ENCODE results near the gene HLA-G.

Gene HLA-G

GRCh38 chr6:29800254-29800653 lies 27.4 kb upstream of the HLA-G start:
- DNase-seq (ENCODE audit: low read depth, low spot score): no peak
- ChIA-PET POLR2A (no interaction called here), CTCF (interaction anchor here (1.4 kb wide), 1 partner anchor 147 kb away, joined by 4 read pairs; no protein-coding TSS in a partner anchor)
- no peak for TF ChIP-seq CTCF (IDR thresholded peaks at IDR 0.05; ENCODE audit: insufficient read depth, low read length, missing control alignments)
- H3K4me3 ChIP-seq (ENCODE audit: low read depth, low read length): no peak overlapping the region

GRCh38 chr6:29806387-29806786 lies 21.2 kb upstream of the HLA-G start:
- ChIA-PET CTCF (no interaction called here), POLR2A (no interaction called here)
- no peak overlapping the region for H3K4me3 ChIP-seq (ENCODE audit: low read depth, low read length)
- DNase-seq (ENCODE audit: low read depth, low spot score): no peak
- no peak for TF ChIP-seq CTCF (IDR thresholded peaks at IDR 0.05; ENCODE audit: insufficient read depth, low read length, missing control alignments)

GRCh38 chr6:29809249-29809648 lies 18.4 kb upstream of the HLA-G start:
- ChIA-PET CTCF (interaction anchor here (0.8 to 2.8 kb wide), 4 partner anchors 25 to 159 kb away, joined by 3 to 11 read pairs (median 5); no protein-coding TSS in a partner anchor), POLR2A (no interaction called here)
- no peak for DNase-seq (ENCODE audit: low read depth, low spot score)
- TF ChIP-seq CTCF (IDR thresholded peaks at IDR 0.05; ENCODE audit: insufficient read depth, low read length, missing control alignments): no peak
- no peak overlapping the region for H3K4me3 ChIP-seq (ENCODE audit: low read depth, low read length)

- no peak for DNase-seq (ENCODE audit: low read depth, low spot score)
- POLR2A ChIA-PET: no interaction called here
- no peak overlapping the region for H3K4me3 ChIP-seq (ENCODE audit: low read depth, low read length)
- CTCF ChIA-PET: interaction anchor here (1.6 to 2.8 kb wide), 3 partner anchors 24 to 160 kb away, joined by 4 to 11 read pairs (median 6); no protein-coding TSS in a partner anchor
- no peak for TF ChIP-seq CTCF (IDR thresholded peaks at IDR 0.05; ENCODE audit: insufficient read depth, low read length, missing control alignments)
Observed at GRCh38 chr6:29810371-29810770, 17.3 kb upstream of the HLA-G start.

GRCh38 chr6:29811377-29811776 lies 16.2 kb upstream of the HLA-G start:
- no peak for DNase-seq (ENCODE audit: low read depth, low spot score)
- CTCF ChIA-PET: interaction anchor here (0.8 to 2.8 kb wide), 3 partner anchors 12 to 161 kb away, joined by 4 to 11 read pairs (median 6); no protein-coding TSS in a partner anchor
- no peak overlapping the region for H3K4me3 ChIP-seq (ENCODE audit: low read depth, low read length)
- no peak for TF ChIP-seq CTCF (IDR thresholded peaks at IDR 0.05; ENCODE audit: insufficient read depth, low read length, missing control alignments)
- POLR2A ChIA-PET: no interaction called here

- CTCF ChIA-PET: no interaction called here
- DNase-seq (ENCODE audit: low read depth, low spot score): no peak
- no peak for TF ChIP-seq CTCF (IDR thresholded peaks at IDR 0.05; ENCODE audit: insufficient read depth, low read length, missing control alignments)
- POLR2A ChIA-PET: no interaction called here
- H3K4me3 ChIP-seq (ENCODE audit: low read depth, low read length): no peak overlapping the region
Observed at GRCh38 chr6:29813066-29813465, 14.6 kb upstream of the HLA-G start.

Data from AG04449 (cell line).